Measurements from ENCODE around the gene OR6F1. TPM values are rescaled to one million over a fixed set of nuclear protein-coding genes. Genes with fewer than 3 reads are reported as not detected.
"Not testable (repeated sequence)": the region's sequence is repeated elsewhere in the genome, so short reads cannot be mapped to it uniquely, and the experiment has no call there.

Gene OR6F1
- total and polyA plus RNA-seq, 2 experiments from 2014 or later = not detected

DNA sequence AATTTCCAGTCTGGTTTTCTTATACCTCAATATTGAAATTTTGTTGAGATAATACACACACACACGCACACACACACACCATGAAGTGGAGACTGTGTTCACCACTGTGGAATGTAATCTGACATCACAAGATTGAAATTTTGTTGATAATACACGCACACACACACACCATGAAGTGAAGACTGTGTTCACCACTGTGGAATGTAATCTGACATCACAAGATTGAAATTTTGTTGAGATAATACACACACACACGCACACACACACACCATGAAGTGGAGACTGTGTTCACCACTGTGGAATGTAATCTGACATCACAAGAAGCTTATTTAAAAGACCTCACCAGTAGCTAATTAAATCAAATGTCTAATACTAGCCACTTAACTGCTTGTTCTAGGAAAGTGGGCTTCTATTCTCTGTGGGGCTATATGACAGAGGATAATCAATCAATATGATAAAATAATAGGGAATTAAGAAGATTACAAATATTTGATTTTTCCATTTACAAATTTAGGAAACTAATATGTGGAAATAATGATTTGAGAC lies 25.8 kb upstream of the OR6F1 start:
- not testable (repeated sequence) for H3K27ac ChIP-seq (ENCODE audit: low read depth); H3K4me2 ChIP-seq; H4K20me1 ChIP-seq (replicated peaks; ENCODE audit: insufficient read depth); H3F3A ChIP-seq (replicated peaks; ENCODE audit: low read depth); H3K4me3 Mint-ChIP-seq; H3K4me1 ChIP-seq (ENCODE audit: insufficient read depth); H3K36me3 Mint-ChIP-seq (ENCODE audit: low read depth); H3K36me3 ChIP-seq (ENCODE audit: insufficient read depth); H3K4me3 ChIP-seq; H3K9me2 ChIP-seq (ENCODE audit: insufficient read depth); H3K27me3 Mint-ChIP-seq (ENCODE audit: insufficient read depth, low read depth, poor library complexity); DNase-seq (ENCODE audit: low spot score); H2AFZ ChIP-seq; H3K79me2 ChIP-seq (replicated peaks; ENCODE audit: insufficient read depth); H3K27me3 ChIP-seq (ENCODE audit: insufficient read depth); ATAC-seq; H3K4me1 Mint-ChIP-seq; H3K27ac Mint-ChIP-seq
- H3K9me3 Mint-ChIP-seq = peaks cover 64% of the 10 kb centered on the region

DNA sequence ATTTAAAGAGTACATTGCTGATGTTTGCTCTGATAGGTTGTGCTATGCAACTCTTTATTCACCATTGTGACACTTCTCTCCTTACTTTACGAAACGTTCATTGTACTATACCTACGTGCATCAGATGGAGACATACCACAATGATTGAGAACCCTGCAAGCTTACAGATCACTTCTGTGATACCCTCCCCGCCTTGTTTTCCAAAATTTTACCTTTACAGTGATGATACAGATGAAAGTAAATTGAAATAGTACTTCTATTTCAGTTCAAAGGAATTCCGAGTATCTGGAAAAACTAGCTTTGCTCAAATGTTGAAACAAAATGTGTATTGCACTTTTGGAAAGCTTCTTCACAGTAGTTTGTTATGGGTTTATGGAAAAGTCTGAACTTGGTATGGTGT lies 25.3 kb upstream of the OR6F1 start:
- DNase-seq (ENCODE audit: low spot score) (no peak), ATAC-seq (no peak)
- Histone ChIP-seq H3F3A (replicated peaks; ENCODE audit: low read depth) (no peaks in the 10 kb centered on the region), H3K79me2 (replicated peaks; ENCODE audit: insufficient read depth) (no peaks in the 10 kb centered on the region), H3K4me3 (no peak overlapping the region), H3K27me3 (ENCODE audit: insufficient read depth) (no peaks in the 10 kb centered on the region), H3K4me2 (no peak overlapping the region), H2AFZ (no peak overlapping the region), H3K36me3 (ENCODE audit: insufficient read depth) (no peaks in the 10 kb centered on the region), H3K9me2 (ENCODE audit: insufficient read depth) (peaks cover 8% of the 10 kb centered on the region; the same call in 1 of the 2 replicates), H3K4me1 (ENCODE audit: insufficient read depth) (no peaks in the 10 kb centered on the region), H3K27ac (ENCODE audit: low read depth) (no peak overlapping the region), H4K20me1 (replicated peaks; ENCODE audit: insufficient read depth) (no peaks in the 10 kb centered on the region)
- Mint-ChIP-seq H3K4me1 (no peaks in the 10 kb centered on the region), H3K27me3 (ENCODE audit: insufficient read depth, low read depth, poor library complexity) (no peaks in the 10 kb centered on the region), H3K27ac (no peak overlapping the region), H3K9me3 (peaks cover 64% of the 10 kb centered on the region), H3K4me3 (no peak overlapping the region), H3K36me3 (ENCODE audit: low read depth) (peaks cover 3% of the 10 kb centered on the region)
- TF ChIP-seq, protein P1, sequence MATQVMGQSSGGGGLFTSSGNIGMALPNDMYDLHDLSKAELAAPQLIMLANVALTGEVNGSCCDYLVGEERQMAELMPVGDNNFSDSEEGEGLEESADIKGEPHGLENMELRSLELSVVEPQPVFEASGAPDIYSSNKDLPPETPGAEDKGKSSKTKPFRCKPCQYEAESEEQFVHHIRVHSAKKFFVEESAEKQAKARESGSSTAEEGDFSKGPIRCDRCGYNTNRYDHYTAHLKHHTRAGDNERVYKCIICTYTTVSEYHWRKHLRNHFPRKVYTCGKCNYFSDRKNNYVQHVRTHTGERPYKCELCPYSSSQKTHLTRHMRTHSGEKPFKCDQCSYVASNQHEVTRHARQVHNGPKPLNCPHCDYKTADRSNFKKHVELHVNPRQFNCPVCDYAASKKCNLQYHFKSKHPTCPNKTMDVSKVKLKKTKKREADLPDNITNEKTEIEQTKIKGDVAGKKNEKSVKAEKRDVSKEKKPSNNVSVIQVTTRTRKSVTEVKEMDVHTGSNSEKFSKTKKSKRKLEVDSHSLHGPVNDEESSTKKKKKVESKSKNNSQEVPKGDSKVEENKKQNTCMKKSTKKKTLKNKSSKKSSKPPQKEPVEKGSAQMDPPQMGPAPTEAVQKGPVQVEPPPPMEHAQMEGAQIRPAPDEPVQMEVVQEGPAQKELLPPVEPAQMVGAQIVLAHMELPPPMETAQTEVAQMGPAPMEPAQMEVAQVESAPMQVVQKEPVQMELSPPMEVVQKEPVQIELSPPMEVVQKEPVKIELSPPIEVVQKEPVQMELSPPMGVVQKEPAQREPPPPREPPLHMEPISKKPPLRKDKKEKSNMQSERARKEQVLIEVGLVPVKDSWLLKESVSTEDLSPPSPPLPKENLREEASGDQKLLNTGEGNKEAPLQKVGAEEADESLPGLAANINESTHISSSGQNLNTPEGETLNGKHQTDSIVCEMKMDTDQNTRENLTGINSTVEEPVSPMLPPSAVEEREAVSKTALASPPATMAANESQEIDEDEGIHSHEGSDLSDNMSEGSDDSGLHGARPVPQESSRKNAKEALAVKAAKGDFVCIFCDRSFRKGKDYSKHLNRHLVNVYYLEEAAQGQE (IDR thresholded peaks at IDR 0.05; ENCODE audit: unreplicated experiment) = no peak
- TF ChIP-seq ZNF114 (CRISPR knock-in tag; IDR thresholded peaks at IDR 0.05) (no peak), ZNF331 (CRISPR knock-in tag; IDR thresholded peaks at IDR 0.05; ENCODE audit: low read depth) (no peak), EZH2phosphoT487 (IDR thresholded peaks at IDR 0.05; ENCODE audit: unreplicated experiment) (no peak), POLR2AphosphoS5 (IDR thresholded peaks at IDR 0.05; ENCODE audit: low read depth) (no peak), CREB1 (CRISPR knock-in tag; IDR thresholded peaks at IDR 0.05; ENCODE audit: low read depth) (no peak)
- TF ChIP-seq, protein P2, sequence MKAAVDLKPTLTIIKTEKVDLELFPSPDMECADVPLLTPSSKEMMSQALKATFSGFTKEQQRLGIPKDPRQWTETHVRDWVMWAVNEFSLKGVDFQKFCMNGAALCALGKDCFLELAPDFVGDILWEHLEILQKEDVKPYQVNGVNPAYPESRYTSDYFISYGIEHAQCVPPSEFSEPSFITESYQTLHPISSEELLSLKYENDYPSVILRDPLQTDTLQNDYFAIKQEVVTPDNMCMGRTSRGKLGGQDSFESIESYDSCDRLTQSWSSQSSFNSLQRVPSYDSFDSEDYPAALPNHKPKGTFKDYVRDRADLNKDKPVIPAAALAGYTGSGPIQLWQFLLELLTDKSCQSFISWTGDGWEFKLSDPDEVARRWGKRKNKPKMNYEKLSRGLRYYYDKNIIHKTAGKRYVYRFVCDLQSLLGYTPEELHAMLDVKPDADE (IDR thresholded peaks at IDR 0.05) = no peak
- TF ChIP-seq, protein P3, sequence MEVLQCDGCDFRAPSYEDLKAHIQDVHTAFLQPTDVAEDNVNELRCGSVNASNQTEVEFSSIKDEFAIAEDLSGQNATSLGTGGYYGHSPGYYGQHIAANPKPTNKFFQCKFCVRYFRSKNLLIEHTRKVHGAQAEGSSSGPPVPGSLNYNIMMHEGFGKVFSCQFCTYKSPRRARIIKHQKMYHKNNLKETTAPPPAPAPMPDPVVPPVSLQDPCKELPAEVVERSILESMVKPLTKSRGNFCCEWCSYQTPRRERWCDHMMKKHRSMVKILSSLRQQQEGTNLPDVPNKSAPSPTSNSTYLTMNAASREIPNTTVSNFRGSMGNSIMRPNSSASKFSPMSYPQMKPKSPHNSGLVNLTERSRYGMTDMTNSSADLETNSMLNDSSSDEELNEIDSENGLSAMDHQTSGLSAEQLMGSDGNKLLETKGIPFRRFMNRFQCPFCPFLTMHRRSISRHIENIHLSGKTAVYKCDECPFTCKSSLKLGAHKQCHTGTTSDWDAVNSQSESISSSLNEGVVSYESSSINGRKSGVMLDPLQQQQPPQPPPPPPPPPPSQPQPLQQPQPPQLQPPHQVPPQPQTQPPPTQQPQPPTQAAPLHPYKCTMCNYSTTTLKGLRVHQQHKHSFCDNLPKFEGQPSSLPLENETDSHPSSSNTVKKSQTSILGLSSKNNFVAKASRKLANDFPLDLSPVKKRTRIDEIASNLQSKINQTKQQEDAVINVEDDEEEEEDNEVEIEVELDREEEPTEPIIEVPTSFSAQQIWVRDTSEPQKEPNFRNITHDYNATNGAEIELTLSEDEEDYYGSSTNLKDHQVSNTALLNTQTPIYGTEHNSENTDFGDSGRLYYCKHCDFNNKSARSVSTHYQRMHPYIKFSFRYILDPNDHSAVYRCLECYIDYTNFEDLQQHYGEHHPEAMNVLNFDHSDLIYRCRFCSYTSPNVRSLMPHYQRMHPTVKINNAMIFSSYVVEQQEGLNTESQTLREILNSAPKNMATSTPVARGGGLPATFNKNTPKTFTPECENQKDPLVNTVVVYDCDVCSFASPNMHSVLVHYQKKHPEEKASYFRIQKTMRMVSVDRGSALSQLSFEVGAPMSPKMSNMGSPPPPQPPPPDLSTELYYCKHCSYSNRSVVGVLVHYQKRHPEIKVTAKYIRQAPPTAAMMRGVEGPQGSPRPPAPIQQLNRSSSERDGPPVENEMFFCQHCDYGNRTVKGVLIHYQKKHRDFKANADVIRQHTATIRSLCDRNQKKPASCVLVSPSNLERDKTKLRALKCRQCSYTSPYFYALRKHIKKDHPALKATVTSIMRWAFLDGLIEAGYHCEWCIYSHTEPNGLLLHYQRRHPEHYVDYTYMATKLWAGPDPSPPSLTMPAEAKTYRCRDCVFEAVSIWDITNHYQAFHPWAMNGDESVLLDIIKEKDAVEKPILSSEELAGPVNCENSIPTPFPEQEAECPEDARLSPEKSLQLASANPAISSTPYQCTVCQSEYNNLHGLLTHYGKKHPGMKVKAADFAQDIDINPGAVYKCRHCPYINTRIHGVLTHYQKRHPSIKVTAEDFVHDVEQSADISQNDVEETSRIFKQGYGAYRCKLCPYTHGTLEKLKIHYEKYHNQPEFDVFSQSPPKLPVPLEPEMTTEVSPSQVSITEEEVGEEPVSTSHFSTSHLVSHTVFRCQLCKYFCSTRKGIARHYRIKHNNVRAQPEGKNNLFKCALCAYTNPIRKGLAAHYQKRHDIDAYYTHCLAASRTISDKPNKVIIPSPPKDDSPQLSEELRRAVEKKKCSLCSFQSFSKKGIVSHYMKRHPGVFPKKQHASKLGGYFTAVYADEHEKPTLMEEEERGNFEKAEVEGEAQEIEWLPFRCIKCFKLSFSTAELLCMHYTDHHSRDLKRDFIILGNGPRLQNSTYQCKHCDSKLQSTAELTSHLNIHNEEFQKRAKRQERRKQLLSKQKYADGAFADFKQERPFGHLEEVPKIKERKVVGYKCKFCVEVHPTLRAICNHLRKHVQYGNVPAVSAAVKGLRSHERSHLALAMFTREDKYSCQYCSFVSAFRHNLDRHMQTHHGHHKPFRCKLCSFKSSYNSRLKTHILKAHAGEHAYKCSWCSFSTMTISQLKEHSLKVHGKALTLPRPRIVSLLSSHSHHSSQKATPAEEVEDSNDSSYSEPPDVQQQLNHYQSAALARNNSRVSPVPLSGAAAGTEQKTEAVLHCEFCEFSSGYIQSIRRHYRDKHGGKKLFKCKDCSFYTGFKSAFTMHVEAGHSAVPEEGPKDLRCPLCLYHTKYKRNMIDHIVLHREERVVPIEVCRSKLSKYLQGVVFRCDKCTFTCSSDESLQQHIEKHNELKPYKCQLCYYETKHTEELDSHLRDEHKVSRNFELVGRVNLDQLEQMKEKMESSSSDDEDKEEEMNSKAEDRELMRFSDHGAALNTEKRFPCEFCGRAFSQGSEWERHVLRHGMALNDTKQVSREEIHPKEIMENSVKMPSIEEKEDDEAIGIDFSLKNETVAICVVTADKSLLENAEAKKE (CRISPR knock-in tag; IDR thresholded peaks at IDR 0.05) = no peak
- TF ChIP-seq, protein P4, sequence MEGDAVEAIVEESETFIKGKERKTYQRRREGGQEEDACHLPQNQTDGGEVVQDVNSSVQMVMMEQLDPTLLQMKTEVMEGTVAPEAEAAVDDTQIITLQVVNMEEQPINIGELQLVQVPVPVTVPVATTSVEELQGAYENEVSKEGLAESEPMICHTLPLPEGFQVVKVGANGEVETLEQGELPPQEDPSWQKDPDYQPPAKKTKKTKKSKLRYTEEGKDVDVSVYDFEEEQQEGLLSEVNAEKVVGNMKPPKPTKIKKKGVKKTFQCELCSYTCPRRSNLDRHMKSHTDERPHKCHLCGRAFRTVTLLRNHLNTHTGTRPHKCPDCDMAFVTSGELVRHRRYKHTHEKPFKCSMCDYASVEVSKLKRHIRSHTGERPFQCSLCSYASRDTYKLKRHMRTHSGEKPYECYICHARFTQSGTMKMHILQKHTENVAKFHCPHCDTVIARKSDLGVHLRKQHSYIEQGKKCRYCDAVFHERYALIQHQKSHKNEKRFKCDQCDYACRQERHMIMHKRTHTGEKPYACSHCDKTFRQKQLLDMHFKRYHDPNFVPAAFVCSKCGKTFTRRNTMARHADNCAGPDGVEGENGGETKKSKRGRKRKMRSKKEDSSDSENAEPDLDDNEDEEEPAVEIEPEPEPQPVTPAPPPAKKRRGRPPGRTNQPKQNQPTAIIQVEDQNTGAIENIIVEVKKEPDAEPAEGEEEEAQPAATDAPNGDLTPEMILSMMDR (conservative IDR thresholded peaks at IDR 0.05; ENCODE audit: low read depth in 2 of 2) = no peak

Data from GM23338 (cell line).